Stimulated activated naive B cell treated with anti-CD40 and anti-IgM and Interleukin-4, amounts not matched to agents 10 μg/mL and 1 μg/mL and 100 μg/mL, for 72 hours (primary cell): Measurements from ENCODE around the gene INHA.

Source experiments
- ATAC-seq, 2 donors: fragments of 150-1000 bp; cut with Tn5 transposase; replicated peaks; 2 replicates each; pipeline ENCODE4 v1.10.0; 2021; ENCODE audit warnings: moderate library complexity in 1 of 2
- DNase-seq: peaks from one replicate; pipeline ENCODE4 v3.0.0; 2021
- H3K27ac Mint-ChIP-seq: one replicate; pipeline ENCODE4 v1.8.0; 2022; ENCODE audit warnings: mild to moderate bottlenecking, mixed read lengths
- H3K27me3 Mint-ChIP-seq, 2 donors: one replicate each; pipeline ENCODE4 v1.8.0; 2022; ENCODE audit warnings: mixed read lengths in 2 of 2
- H3K36me3 Mint-ChIP-seq, 2 donors: one replicate each; pipeline ENCODE4 v1.8.0; 2022; ENCODE audit warnings: mixed read lengths in 2 of 2, mild to moderate bottlenecking in 1 of 2
- H3K4me1 Mint-ChIP-seq, 2 donors: one replicate each; pipeline ENCODE4 v1.8.0; 2022; ENCODE audit warnings: mixed read lengths in 2 of 2, mild to moderate bottlenecking in 1 of 2
- H3K4me3 Mint-ChIP-seq, 2 donors: one replicate each; pipeline ENCODE4 v1.8.0; 2022; ENCODE audit warnings: mild to moderate bottlenecking in 2 of 2, mixed read lengths in 2 of 2, moderate library complexity in 1 of 2
- H3K9me3 Mint-ChIP-seq, 2 donors: one replicate each; pipeline ENCODE4 v1.8.0; 2022; ENCODE audit warnings: mixed read lengths in 2 of 2, mild to moderate bottlenecking in 1 of 2

INHA gene

DNA sequence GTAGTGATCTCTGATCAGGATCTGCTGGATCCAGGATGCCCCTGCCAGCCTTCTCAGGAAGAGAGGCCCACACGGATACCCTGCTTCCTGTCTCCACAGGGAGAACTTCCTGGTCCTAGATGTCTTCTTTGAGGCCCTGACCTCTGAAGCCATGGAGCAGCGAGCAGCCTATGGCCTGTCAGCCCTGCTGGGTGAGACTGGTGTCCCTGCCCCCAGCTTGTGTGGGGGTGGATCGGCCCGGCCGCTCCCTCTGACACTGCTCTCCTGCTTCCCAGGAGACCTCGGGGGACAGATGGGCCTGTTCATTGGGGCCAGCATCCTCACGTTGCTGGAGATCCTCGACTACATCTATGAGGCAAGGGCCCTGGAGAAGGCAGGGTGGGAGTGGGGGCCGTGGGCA is 35.1 kb upstream of the INHA start:
- Mint-ChIP-seq H3K27ac (no peak overlapping the region), H3K9me3 (no peaks in the 10 kb centered on the region), H3K4me1 (peaks cover 2 to 8% of the 10 kb centered on the region in 2 donors), H3K36me3 (peaks cover 24 to 36% of the 10 kb centered on the region in 2 donors), H3K4me3 (no peak overlapping the region), H3K27me3 (peaks cover 57 to 83% of the 10 kb centered on the region in 2 donors)
- ATAC-seq (no peak), DNase-seq (no peak)

DNA sequence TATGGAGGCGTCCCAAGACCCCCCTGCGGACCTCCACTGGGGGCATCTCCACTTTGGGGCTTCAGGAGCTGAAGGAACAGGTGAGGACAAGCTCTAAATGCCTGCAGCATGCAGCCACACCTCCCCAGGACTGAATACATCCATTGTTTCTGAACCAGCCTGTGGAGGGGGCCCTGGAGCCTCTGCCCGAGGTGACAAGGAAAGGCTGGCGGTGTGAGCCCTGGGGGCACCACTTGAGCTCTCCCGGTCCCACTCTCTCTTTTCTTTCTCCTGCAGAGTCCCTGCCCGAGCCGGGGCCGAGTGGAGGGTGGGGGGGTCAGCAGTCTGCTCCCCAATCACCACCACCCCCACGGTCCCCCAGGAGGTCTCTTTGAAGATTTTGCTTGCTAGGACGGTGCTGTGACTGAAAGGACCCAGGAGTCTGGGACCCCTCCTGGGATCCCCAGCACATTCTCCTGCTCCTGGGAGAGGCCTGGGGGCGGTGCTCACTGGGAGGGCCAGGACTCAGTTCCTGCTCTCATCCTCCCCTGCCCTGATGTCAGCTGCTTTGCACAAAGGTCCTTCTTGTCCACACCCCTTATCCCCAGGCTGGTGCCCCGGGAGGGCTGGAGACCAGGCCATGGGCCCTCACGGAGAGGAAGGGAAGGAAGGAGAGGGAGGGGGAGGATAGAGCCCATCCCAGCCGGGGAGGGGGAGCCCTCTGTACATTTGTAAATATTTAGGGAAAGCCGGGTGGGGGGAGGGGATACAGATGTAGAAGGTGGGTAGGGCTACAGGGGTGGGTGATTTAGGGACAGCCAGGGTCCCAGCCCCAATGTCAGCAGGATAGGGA is 34.2 kb upstream of the INHA start:
- Mint-ChIP-seq H3K4me1 (peaks cover 7 to 17% of the 10 kb centered on the region in 2 donors), H3K4me3 (no peak overlapping the region), H3K27ac (no peak overlapping the region), H3K27me3 (peaks cover 51 to 86% of the 10 kb centered on the region in 2 donors), H3K9me3 (no peaks in the 10 kb centered on the region), H3K36me3 (peaks cover 24 to 36% of the 10 kb centered on the region in 2 donors)
- ATAC-seq (no peak), DNase-seq (no peak)

DNA sequence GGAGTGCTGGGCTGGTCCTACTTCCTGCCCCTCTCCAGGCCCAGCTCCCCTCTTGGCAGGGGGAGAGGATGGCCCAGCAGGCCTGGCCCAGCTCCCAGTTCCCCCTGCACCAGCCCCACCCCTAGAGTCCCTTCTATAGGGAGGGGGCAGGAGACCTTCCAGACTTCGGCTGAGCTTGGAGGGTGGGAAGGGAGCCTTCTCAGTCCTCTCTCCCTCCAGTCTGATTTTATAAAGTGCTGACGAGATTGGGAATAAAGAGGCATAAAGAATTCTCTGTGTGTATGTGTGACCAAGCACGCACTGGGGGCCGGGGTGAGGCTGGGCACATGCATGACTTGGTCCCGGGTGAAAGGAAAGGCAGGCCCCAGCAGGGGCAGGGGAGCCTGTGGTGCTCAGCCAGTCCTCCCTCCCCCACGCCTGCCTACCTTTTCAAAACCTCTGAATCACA is 33.6 kb upstream of the INHA start:
- peaks cover 24 to 36% of the 10 kb centered on the region in 2 donors for H3K36me3 Mint-ChIP-seq
- peaks cover 47 to 80% of the 10 kb centered on the region in 2 donors for H3K27me3 Mint-ChIP-seq
- H3K4me1 Mint-ChIP-seq: peaks cover 7 to 19% of the 10 kb centered on the region in 2 donors
- no peak overlapping the region for H3K27ac Mint-ChIP-seq
- ATAC-seq (no peak), DNase-seq (no peak)
- H3K4me3 Mint-ChIP-seq: no peak overlapping the region
- H3K9me3 Mint-ChIP-seq: no peaks in the 10 kb centered on the region

DNA sequence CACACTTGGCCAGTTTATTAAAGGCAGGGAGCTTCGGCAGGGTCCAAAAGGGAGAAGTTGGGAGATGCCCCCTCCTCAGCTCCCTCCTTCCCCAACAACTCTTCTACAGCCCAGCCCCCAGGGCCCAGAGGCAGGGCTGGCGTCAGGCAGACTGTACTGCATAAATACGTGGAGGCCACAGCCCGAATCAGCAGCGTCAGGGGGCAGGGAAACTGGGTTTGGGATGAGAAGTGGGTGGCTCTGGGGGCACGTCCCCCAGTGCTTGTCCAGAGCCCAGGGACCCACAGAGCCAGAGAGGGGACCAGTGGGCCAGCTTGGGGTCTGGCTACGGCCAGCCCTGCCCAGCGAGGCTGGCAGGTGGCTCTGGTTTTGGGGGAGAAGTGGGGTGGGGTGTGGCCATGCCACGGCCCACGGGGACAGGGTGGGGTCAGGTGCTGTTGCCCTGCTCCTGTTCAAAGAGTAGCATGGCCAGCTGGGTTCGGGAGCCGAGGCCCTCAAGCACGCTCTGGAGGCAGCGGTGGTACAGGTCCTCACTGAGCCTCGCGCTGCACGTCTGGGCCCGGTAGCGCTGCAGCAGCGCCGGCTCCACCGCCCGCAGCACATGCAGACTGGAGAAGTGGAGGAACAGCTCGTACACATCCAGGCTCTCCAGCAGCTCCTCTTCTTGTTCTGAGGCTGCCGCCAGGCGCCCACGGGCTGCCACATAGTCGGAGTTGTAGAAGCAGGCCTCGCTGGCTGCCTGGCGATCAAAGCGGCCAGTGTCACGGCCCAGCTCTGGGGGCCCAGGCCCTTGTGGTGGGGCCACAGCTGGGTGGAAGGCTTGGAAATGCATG is 32.9 kb upstream of the INHA start:
- Mint-ChIP-seq H3K36me3 (peaks cover 24 to 36% of the 10 kb centered on the region in 2 donors), H3K27ac (no peak overlapping the region), H3K4me3 (no peak overlapping the region), H3K9me3 (no peaks in the 10 kb centered on the region), H3K4me1 (peaks cover 7 to 20% of the 10 kb centered on the region in 2 donors), H3K27me3 (peaks cover 46 to 80% of the 10 kb centered on the region in 2 donors)
- no peak for ATAC-seq
- no peak for DNase-seq

DNA sequence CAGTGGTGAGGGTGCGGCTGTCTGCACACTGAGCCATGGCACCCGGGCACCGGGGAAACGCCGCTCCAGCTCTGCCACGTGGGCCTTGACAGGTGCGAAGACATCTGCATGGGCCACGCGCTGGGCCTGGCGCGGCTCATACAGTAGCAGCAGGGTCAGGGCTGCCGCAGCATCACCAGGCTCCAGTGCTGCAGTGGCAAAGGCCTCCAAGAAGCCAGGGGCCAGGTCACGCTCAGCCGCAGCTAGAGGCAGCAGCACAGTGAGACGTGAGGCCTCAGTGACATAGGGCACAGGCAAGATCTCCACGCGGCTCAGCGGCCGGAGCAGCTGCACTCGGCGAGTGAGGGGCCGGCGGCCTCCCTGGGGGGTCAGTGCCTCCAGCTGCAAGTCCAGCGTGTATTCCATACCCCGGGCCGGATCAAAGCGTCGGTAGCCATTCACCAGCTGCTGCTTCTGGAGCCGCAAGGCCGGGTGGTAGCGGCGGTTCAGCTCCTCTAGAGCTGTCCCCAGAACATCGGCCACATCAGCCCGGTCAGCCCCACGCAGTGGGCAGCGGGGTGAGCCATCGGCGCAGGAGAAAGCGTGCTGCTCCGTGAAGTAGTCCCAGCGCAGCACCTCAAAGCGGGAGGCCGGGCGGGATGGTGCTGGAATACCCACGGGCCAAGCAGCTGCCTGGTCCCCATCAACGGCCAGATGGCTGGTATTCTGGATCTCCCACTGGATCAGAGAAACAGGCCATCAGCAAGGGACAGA is 32.0 kb upstream of the INHA start:
- H3K36me3 Mint-ChIP-seq: peaks cover 24 to 36% of the 10 kb centered on the region in 2 donors
- H3K4me1 Mint-ChIP-seq: peaks cover 14 to 29% of the 10 kb centered on the region in 2 donors
- peaks cover 54 to 88% of the 10 kb centered on the region in 2 donors for H3K27me3 Mint-ChIP-seq
- H3K4me3 Mint-ChIP-seq: no peak overlapping the region
- H3K27ac Mint-ChIP-seq: no peak overlapping the region
- no peak for DNase-seq
- ATAC-seq: no peak
- H3K9me3 Mint-ChIP-seq: no peaks in the 10 kb centered on the region

DNA sequence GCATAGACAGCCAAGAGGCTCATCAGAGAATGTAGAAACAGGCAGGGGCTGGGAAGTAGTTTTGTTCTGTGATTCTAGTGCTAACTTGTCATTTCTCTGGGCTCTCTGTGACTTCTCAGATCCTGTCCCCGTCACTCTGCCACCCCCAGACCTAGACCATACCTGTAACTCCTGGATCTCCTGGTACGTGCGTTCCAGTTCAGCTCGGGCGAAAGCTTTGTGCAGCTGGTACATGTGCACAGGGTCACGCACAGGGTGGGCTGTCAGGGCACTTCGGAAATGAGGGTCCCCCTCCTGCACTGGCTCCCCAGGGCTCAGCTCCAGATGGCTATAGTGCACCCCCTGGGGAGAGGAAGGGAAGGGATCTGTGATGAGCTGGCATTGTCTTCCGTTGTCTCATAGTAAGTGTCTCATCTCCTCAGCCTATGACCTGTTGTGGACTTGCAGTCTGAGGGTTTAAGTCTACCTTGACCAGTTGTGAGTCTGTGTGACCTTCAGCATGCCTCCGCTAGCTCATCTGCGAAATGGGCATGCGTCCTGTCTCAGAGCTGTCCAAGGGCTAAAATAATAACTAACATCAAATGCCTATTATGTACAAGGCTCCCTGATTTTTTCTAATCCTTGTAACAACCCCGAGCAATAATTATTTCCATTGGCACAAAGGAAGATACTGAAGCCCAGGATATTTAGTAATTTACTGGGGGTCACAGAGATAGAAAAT is 31.2 kb upstream of the INHA start:
- Mint-ChIP-seq H3K4me3 (no peak overlapping the region), H3K36me3 (peaks cover 24 to 36% of the 10 kb centered on the region in 2 donors), H3K27me3 (peaks cover 49 to 88% of the 10 kb centered on the region in 2 donors), H3K4me1 (peaks cover 14 to 29% of the 10 kb centered on the region in 2 donors), H3K27ac (peak overlapping the region; percentile 3), H3K9me3 (no peaks in the 10 kb centered on the region)
- ATAC-seq (no peak), DNase-seq (no peak)

DNA sequence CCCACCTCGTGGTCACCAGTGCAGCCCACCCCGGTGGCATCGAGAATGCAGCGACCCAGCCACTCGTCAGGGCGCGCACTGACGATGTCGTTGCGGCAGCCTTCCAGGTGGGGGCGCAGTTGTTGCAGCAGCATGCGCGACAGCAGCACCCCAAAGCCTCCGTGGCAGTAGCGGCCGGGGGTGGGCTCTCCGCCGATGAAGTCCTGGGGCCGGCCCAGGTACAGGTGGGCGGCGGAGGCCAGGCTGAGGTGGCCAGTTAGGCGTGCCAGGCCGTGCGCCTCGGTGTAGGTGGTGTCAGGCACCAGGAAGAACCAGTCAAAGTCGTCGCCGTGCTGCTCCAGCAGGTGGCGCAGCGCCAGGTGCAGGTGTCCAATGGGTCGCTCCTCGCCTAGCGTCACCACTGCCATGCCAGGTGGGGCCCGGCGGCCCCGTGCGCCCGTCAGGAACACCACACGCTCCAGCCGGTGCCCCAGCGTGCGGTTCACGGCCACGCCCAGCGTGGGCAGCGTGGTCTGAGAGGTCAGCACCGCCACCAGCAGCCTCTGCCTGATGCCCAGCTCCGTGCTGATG is 30.4 kb upstream of the INHA start:
- Mint-ChIP-seq H3K36me3 (peaks cover 24 to 36% of the 10 kb centered on the region in 2 donors), H3K27me3 (peaks cover 50 to 88% of the 10 kb centered on the region in 2 donors), H3K4me3 (peak overlapping the region; percentile 29 to 64), H3K9me3 (no peaks in the 10 kb centered on the region), H3K4me1 (peaks cover 14 to 29% of the 10 kb centered on the region in 2 donors), H3K27ac (no peak overlapping the region)
- DNase-seq: peak; percentile 82
- peak; percentile 65 to 72 for ATAC-seq

DNA sequence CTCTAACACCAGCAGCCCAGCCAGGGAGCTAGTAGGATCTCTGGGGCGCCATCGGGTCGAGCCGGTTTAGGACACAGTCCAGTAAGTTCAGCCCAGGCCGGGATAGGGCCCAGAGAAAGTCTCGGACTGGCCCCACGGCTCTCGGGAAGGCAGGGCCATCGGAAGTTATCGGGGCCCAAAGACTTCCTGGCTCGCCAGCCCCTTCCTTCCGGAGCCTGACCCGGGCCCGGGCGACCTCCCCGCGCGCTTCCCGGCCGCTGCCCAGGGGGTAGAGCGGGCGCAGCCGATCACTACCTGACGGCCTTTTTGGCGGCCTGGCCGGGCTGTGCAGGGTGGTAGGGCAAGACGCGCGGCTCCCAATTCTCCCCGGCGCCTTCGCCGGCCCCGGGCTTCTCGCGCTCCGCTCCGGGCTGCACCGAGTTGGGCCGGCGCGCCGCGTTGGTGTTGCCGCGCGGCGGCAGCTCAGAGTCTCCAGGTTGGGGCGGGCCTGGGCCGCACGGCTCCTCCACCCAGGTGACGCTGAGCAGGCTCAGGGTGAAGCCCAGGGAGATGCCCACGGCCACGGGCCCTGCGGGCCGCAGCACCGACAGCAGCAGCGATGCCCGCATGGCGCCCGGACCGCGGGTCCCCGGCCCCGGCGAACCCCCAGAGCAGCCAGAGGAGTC is 29.0 kb upstream of the INHA start:
- Mint-ChIP-seq H3K9me3 (no peaks in the 10 kb centered on the region), H3K36me3 (peaks cover 21 to 34% of the 10 kb centered on the region in 2 donors), H3K4me3 (peak overlapping the region; percentile 83 to 84), H3K4me1 (peaks cover 14 to 29% of the 10 kb centered on the region in 2 donors), H3K27ac (no peak overlapping the region), H3K27me3 (peaks cover 55 to 86% of the 10 kb centered on the region in 2 donors)
- ATAC-seq: peak; percentile 58 to 59
- peak; percentile 12 for DNase-seq

DNA sequence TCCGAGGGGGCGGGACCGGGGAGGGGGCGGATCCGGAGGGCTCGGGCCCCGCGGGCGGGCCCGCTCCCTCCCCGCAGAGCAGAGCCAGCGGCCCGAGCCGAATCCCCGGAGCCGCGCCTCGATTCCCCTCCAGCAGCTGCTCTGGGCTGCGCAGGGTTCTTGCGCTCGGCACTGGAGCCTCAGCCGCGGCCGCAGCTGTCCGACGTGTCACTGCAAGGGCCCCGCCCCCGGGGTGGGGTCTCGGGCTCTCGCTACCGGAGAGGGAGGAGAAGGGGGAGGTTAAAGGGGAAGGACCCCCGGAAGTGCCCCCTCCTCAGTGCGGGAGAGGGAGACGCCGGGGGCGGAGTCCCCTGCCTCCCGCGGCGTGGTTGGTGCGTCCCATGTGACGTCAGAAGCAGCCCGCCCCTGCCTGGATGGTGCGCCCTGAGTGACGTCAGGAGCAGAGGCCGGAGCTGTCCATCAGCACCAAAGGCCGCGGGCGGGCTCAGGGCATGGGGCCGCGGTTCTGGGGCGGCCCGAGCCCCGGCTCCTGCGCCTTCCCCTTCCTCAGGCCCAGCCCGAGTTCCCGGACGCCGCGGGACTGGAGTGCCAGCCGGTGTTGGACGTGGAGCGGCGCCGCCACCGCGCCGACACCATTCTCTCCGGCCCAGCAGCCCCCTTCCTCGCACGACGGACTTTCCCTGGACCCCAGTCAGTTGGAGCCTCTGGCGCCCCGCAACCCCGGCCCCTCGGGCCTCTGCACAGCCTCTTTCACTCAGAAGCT is 28.3 kb upstream of the INHA start, which contains the start of the genes CHPF and TMEM198:
CHPF (minus strand) TSS at position 214 of the 763 bp plus-strand sequence. CDS start 271 bp downstream, outside the sequence.
TMEM198 (plus strand) TSS at position 433 of the 763 bp plus-strand sequence. CDS start 700 bp downstream, outside the sequence.
- H3K9me3 Mint-ChIP-seq: no peaks in the 10 kb centered on the region
- DNase-seq (peak; percentile 92), ATAC-seq (peak; percentile 79 to 81)
- H3K4me3 Mint-ChIP-seq: peak within 1 kb of the TSS; percentile 83 to 84
- H3K27ac Mint-ChIP-seq: peak within 1 kb of the TSS; percentile 90
- H3K36me3 Mint-ChIP-seq: peaks cover 17 to 29% of the 10 kb centered on the region in 2 donors
- peaks cover 58 to 87% of the 10 kb centered on the region in 2 donors for H3K27me3 Mint-ChIP-seq
- peaks cover 14 to 29% of the 10 kb centered on the region in 2 donors for H3K4me1 Mint-ChIP-seq

DNA sequence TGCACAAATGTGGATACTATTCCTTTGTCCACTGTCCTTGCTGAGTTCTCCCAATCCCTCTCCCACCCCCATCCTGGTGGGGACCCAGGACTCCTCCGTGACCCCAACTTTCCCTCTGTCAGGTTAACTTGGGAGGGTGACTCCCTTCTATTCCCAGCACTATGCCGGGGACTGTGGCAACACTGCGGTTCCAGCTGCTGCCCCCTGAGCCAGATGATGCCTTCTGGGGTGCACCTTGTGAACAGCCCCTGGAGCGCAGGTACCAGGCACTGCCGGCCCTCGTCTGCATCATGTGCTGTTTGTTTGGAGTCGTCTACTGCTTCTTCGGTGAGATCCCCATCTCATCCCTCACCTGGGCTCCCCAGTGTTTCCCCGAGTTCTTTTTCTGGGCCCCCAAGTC is 27.5 kb upstream of the INHA start:
- Mint-ChIP-seq H3K4me3 (peak overlapping the region; percentile 83 to 84), H3K27ac (peak overlapping the region; percentile 90), H3K9me3 (no peaks in the 10 kb centered on the region), H3K4me1 (peaks cover 14 to 29% of the 10 kb centered on the region in 2 donors), H3K27me3 (peaks cover 58 to 87% of the 10 kb centered on the region in 2 donors), H3K36me3 (peaks cover 9 to 21% of the 10 kb centered on the region in 2 donors)
- DNase-seq (no peak), ATAC-seq (no peak)

DNA sequence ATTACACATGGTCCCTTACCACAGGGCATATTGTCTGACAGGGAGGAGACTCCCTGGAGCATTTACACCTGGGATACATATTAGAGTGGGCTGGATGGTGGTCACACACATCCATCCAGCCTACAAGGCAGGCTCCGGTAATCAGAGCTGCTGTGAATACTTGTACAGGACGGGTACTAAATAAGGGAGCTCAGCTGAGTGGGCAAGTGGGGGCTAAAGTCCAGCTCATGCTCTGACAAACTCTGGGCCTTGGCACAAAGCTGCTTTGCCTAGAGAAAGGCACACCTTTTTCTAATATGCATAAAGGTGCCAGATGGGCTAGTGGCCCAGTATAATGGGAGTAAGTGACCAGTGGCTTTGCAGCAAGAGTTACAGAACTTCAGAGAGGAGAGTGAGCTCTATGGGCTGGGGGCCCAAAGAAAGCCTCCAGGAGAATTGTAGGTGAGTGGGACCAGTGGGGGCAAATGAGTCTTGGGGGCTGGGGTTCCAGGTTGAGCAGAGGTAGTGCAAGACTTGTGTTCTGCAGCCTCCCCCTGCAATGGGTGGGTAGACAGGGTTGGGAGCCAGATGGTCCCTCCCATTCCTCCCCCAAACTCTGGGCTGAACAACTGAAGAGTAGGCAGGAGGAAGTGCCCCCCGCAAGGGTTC is 26.7 kb upstream of the INHA start:
- H3K9me3 Mint-ChIP-seq: no peaks in the 10 kb centered on the region
- H3K36me3 Mint-ChIP-seq: peaks cover 8 to 13% of the 10 kb centered on the region in 2 donors
- no peak for ATAC-seq
- H3K4me3 Mint-ChIP-seq: no peak overlapping the region
- peaks cover 56 to 87% of the 10 kb centered on the region in 2 donors for H3K27me3 Mint-ChIP-seq
- no peak for DNase-seq
- peaks cover 14 to 29% of the 10 kb centered on the region in 2 donors for H3K4me1 Mint-ChIP-seq
- H3K27ac Mint-ChIP-seq: no peak overlapping the region
